KG1 (cell line): ENCODE data around the gene ADGRL2.
"Not testable (repeated sequence)": the region's sequence is repeated elsewhere in the genome, so short reads cannot be mapped to it uniquely, and the experiment has no call there.

Experiments used
- DNase-seq: peaks from one replicate; lab custom pipeline; 2025; lab: John Stamatoyannopoulos, UW

Gene ADGRL2

GRCh38 chr1:81848880-81849682 lies 48.3 kb downstream of the ADGRL2 start:
- no peak for DNase-seq

DNA sequence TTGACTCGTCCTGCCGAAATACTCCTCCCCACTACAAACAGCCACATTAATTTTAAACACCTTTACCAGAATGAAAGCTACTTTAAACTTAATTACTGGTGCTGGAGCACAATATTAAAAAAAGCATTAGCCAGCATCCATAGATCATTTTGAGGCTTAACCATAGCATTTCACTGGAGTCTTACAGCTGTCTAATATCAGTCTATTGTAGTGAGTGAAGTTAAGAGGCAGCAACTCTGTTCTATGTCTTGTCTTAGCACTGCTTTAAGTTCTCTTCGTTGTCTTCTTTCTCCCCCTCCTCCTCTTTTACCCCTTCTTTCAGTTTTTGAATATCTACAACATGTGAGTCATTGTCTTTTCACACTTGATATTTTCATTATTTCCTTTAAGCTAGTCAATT lies 49.3 kb downstream of the ADGRL2 start:
- DNase-seq: no peak

DNA sequence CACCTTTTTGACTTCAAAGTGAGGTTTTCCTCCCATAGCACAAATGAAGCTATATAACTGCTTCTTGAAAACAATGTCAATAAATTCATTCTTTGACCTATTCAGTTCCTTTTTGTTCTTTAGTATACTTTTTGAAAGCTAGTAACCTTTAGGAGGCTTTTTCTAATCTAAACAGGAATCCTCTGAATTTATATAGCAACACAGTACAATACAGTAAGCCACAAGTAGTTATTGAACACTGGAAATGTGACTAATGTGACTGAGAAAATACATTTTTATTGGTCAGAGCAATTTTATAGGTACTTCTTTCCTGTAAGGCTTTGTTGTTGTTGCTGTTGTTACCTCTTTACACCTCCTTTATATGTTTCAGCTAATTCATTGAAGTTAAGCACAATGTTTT lies 49.8 kb downstream of the ADGRL2 start:
- no peak for DNase-seq

DNA sequence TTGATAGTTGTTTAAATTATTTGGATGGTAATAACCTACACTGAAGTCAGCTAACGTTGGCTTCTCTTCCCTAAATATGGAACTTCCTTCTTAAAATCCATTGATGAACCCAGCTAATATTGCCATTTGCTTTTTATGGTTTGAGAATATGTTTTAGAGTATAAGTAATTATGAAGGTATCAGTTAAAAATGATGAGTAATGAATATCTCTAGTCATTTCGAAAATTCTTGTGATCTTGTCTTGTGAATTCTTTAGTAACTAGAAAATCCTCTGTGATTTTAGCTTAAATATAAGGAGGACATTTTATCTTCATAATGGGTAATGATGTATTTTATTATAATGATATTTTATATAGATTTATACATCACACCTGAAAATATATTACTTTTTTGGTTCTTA lies 50.5 kb downstream of the ADGRL2 start:
- no peak for DNase-seq

GRCh38 chr1:81852961-81853360 lies 52.2 kb downstream of the ADGRL2 start:
- DNase-seq: no peak

DNA sequence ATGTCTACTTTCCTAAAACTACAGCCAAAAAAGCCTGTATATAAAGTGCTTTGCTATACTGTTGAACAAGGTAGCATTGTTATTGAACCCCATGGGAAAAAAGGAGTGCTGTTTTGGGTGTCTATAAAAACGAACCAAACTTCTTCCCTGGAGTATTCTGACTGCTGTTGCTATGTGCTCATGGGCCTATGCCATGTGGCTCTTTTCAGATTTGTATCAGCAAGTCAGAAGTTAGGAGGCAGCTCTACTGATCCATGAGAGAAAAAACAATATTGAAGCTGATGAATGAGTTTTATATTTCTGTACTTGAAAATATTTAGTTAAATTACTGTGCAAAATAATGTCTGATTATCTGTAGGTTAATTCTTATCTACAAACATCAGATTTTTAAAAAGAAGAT lies 66.5 kb downstream of the ADGRL2 start:
- no peak for DNase-seq

GRCh38 chr1:81869307-81869706 lies 68.6 kb downstream of the ADGRL2 start:
- no peak for DNase-seq

GRCh38 chr1:81871091-81871490 lies 70.4 kb downstream of the ADGRL2 start:
- DNase-seq: not testable (repeated sequence)

GRCh38 chr1:81873946-81874345 lies 73.2 kb downstream of the ADGRL2 start:
- DNase-seq: no peak

- no peak for DNase-seq
Observed at GRCh38 chr1:81874461-81874860, 73.7 kb downstream of the ADGRL2 start.

DNA sequence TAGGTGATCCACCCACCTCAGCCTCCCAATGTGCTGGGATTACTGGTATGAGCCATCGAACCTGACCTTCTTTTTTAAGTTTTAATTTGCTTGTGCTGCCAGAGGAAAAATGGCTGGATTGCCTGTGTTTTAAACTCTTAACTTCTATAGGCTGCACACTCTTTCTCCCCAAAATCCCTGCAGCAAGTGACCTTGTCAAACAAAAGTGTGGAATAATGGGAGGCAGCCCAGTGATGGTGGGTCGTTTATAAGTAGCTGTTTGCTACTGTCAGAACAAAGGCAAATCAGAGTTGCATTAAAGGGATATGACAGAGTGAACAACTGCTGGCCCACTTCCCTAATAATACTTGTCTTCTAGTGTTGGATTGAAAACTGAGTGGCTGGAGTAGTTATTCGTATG lies 74.2 kb downstream of the ADGRL2 start:
- no peak for DNase-seq

DNA sequence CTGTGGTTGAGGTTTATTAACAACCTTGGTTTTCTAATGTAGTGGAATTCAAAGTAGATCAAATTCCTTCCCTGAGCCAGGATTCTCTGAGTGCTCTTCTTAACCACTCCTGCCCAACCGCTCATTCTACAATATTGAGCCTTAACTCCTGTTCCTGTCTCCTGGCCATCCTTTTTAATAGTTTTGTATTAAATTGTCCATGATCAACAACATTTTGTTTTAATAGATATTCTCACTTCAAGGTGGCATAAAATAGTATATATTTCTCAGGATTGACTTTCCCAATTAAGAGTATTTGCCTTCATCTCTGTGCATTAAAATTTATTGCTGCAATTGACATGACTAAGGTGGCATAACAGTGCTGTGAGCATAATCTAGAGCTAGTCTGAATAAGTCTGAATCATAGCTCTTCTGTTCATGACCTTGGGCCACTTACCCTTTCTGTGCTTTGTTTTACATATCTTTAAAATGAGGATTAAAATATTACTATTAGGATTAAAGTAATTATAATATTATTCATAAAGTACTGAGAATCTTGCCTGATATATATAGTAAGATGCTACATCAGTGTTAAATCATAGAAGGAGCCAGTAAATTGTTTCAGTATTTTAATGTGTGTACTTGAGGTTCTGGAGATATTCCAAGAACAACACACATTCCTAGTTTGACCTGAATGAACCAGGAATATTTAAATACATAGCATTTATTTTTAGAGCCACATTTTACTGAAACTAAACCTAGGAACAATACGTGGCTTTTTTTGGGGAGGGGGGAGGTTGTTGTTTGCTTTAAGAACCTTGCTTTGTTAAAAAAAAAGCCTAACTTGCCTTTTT lies 76.4 kb downstream of the ADGRL2 start:
- DNase-seq: no peak

GRCh38 chr1:81877940-81878339 lies 77.2 kb downstream of the ADGRL2 start:
- no peak for DNase-seq

DNA sequence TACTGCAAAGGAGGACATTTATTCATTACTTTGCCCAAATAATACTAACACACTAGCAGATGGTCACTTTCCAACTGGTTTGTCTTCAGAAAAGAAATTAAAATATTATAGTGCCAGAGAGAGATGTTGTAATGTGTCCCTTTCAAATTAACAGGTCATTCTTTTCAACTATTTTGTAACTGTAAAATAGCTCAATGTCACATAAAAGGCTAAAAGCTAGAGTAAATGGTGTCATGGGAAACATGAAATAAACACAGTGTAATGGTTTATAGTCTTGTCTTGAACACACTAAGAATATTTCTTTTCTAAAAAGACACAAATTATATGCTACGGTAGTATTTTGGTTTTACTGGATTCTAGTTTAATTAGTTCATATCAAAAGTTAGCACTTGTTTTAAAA lies 77.8 kb downstream of the ADGRL2 start:
- no peak for DNase-seq

DNA sequence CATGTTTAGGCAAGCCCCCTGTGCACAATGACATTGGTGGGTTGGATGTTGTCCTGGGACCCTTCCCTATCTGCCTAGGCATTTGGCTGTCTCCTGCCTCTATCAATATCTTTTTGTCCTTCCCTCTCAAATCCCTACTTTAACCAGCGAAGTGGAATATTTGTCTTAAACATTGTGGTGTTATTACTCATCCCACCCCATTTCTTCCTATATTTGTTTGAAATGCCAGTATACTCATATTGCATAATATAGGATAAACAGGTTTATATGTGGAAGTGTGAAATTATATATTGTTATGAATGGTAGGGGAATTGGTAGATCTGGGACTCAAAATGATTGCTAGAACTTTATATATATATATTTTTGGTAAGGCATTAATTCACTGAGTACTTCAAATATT lies 80.0 kb downstream of the ADGRL2 start:
- DNase-seq: no peak

GRCh38 chr1:81885291-81885690 lies 84.6 kb downstream of the ADGRL2 start:
- DNase-seq: no peak

GRCh38 chr1:81886292-81886691 lies 85.6 kb downstream of the ADGRL2 start:
- DNase-seq: not testable (repeated sequence)

DNA sequence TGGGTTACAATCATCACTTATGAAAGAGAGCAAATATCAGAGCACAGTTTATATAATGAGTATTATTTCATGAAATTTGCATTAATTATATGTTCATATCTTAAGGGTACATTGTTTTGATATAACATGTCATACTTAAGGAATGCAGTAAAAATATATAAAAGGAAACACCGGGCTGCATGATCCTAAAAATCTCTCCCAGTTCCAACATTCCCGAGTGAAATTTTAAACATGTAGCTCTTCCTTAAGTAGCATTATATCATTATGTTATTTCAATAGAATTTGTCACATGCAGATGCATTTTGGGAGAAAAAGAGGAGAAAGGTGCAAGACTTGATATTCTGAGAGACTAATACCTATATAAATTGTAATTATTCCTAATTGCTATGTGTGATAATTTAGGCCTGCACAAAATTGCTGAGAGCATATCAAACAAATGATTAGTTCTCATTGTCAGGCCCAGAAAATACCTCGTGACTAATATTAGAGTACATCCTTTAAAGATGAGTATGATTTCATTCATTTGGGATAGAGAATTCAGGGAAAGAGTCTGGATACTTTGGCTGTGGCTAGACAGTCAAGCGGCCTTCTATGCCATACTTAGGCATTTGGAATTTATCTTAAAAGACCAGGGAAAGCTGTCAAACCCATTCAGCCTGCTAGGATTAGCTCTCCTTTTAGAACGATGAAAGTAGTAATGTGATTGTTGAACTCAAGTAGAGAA lies 86.8 kb downstream of the ADGRL2 start:
- DNase-seq: no peak

GRCh38 chr1:81889166-81889565 lies 88.4 kb downstream of the ADGRL2 start:
- DNase-seq: no peak

GRCh38 chr1:81894867-81895266 lies 94.1 kb downstream of the ADGRL2 start:
- DNase-seq: no peak

DNA sequence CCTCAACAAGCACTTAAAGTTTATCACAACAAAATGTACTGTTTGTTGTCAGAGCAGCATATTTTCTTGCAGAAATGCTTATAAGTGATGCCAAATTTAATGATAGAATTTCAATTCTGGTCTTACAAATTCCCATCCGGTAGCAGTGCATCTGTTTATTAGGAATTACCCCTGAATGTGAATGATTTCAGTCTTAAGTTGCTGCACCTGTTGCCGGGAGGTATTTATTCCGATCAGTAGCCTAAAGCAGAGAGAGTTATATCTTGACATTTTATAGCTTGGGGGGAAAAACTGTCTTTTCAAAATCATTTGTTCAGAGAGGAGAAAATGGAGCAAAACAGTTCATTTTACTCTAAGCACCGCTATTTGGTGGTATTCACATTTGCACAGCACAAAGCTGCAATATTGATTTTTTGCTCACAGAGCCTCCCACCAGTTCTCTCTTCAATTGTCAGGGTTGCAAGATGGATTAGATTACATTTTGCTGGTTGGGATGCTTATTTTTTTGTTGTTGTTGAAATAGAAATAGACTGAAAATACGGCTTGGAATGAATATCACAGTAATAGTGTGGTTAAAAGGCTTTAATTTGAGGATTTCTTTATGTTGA lies 98.6 kb downstream of the ADGRL2 start:
- DNase-seq: no peak

DNA sequence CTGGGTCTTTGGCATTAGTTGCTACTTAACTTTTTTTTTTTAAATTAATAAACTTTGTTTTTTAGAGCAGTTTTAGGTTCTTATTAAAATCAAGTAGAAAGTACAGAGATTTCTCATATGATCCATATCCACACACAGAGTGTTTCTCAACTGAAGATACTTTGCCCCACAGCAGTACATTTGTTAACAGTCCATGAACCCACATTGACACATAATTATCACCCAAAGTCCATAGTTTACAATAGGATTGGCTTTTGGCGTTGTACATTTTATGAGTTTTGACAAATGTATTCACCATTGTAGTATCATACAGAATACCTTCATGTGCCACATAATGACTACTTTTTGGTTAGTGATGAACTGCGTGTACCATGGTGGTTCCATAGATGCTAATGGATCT lies 106.8 kb downstream of the ADGRL2 start:
- DNase-seq: no peak
